NCI-H1436 (cell line): ENCODE data around the gene PLET1.

Experiments
- DNase-seq: peaks from one replicate; lab custom pipeline; 2025; lab: John Stamatoyannopoulos, UW

PLET1 gene, protein sequence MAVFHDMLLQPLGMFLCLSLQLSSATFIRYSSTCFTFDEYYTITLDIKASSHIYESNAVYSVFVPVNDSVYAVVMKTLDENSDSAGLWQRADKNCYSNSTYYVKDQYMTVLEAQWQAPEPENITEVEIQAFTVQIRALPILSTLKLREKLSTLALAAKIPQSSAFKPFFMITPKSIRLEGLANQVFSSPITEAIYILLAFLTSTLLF

GRCh38 chr11:112260490-112260889, at the start of gene PLET1:
PLET1 (minus strand) TSS chr11:112260860; CDS start chr11:112260589, 271 bp downstream.
- DNase-seq: no peak

DNA sequence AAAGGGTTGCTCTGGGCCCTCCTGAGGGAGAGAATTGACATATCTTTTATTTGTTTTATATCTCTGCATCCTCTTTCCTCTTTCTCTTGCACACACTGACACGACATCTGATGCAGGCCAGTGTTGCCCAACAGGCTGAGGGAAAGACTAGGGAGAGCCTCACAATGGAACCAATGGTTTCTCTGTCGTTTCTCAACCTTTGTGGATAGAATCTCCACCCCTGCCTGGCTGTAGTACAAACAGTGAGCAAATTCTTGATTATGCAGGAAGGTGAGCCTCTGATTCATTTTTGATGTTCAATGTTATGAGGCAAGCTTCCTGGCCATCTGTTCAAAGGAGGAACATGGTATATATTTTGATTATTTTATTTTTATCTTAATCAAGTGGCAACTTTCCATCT, 49.8 kb upstream of the PLET1 start:
- no peak for DNase-seq

- no peak for DNase-seq
Observed at GRCh38 chr11:112308651-112309050, 48.0 kb upstream of the PLET1 start.

DNA sequence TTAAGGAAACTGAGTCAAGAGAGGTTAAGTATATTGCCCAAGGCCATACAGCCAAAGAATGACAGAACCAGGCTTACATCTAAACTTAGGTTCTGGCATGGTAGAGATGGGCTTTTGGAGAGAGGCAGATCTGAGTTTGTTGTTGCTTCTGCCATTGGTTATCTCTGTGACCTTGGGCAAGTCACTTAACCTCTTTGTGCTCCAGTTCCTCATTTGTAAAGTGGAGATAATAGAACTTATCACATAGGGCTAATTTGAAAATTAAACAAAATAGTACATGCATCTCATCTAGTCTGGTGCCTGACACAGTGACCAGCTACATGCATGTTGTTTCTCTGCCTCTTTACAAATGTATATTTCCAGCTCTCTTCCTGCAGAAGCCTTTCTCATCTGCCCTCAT, 47.0 kb upstream of the PLET1 start:
- DNase-seq: no peak

DNA sequence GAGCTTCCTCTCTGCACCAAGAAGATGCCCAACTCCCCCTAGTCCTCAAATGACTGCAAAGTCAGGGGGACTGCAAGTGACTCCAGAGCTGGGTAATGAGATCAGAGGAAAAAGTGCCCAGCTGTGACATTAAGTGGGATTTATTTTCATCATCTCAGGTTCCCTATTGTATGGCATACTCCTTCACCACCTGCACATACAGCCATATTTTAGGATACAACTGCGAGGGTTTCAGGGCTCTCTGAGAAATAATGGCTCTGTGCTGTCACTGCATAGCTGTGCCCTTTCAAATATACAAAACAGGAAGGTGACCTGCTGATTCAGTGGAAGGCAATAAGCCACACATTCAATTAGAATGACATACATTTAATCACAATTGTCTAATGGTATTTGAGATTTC, 45.6 kb upstream of the PLET1 start:
- DNase-seq: peak; percentile 8

GRCh38 chr11:112304914-112305313, 44.3 kb upstream of the PLET1 start:
- DNase-seq: no peak

- no peak for DNase-seq
Observed at GRCh38 chr11:112303616-112304015, 43.0 kb upstream of the PLET1 start.

- DNase-seq: no peak
Observed at GRCh38 chr11:112302226-112302868, 41.7 kb upstream of the PLET1 start.

GRCh38 chr11:112300094-112300786, 39.6 kb upstream of the PLET1 start:
- no peak for DNase-seq

DNA sequence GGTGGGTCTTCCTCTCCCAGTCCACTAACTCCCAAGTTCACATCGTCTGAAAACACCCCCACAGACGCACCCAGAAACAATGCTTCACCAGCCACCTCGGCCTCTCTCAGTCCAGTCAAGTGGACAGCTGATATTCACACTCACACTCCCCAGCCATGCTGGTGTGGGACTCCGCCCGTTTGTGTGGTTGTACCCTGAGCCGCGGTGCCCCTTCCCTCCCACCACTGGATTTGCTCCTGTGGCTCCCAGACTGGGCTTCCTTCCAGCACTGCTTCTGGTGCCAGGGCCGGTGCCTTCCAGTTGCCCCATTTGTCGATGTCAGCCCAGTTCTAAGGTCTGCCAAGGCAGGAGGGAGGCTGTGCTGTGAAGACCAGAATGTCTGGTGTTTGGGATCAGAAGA, 37.9 kb upstream of the PLET1 start:
- no peak for DNase-seq

DNA sequence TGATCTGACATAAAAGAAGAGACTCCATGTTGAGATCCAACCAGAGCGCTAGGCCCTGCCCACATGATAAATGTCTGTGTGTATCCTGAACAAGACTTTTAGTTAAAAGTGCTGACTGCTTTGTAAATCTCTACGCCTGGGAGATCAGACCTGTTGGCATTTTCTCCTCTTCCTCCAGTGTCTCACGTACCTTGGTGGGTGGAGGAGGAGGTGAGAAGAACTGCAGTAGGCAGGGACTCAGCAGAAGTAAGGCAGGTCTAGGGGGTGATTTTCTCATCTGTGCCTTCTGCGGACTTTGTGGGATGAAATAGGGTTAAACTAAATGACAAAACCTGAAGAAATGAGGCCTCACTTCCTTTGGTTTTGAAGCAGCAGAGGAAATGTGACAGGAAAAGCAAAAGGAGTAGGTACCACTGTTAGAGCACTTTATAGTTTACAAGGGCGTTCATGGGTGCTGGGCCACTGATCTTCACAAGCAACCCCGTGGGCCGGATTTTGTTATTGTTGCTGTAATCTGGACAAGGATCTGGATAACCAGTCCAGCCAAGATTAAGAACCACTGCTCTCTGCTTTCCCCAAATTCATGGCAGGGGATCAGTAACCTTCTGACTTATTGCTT, 36.7 kb upstream of the PLET1 start:
- no peak for DNase-seq

- DNase-seq: no peak
Observed at GRCh38 chr11:112296044-112296443, 35.4 kb upstream of the PLET1 start.

DNA sequence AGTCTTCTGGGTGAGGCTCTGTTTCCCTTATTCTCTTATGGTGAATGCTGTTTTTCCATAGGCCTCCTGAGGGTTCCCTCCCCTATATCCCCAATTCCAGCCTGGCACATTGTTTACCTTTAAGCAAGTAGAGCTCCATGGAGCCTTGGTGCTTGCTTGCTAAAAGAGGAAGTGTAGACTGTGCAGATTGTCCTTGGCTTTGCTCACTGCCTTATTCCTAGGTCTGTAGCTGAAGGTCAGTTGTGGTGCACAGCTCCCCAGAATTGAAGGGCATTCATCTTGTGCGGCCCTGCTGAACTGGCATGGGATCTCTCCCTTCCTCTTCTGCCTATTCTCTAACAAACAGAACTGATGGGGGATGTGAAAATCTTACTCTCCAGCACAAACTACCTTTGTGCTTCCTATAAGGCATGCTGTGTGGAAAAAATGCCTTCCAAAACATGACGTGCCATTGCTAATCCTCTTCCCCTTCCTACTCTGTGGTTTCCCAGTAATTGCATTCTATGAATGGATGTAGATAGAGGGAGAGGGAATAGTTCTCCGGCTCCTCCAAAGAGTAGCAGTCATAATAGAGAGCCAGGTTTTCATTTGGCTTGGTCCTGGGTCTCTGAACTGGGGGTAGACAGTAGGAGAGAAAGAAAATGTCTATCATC, 34.2 kb upstream of the PLET1 start:
- DNase-seq: no peak

GRCh38 chr11:112293614-112294013, 33.0 kb upstream of the PLET1 start:
- no peak for DNase-seq

DNA sequence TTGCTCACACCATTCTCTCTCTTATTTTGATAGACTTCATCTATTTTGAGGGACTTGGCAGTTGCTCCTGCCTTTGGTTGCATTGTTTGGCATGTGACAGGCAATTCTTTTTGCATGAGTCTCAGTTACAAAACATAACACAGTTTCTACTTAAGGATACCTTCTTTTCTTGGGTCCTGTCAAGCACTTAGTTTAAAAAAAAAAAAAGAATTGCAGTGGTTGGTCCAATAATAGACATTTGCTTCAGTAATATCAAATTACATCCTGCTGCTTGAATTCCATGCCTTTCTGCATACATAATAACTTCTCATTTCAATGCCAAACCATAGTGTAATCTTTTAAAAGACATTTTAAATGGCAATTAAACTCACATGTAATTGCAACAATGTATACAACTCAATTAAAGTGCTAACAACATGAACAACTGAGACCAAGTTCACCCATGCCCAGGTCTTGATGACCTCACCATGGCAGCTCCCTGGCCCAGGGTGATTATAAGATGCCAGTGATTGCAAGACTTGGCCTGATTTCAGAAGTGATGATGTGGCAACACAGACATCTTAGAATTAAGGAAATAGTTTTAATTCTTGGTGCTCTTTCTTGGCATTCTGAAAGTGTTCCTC, 32.2 kb upstream of the PLET1 start:
- DNase-seq: no peak

DNA sequence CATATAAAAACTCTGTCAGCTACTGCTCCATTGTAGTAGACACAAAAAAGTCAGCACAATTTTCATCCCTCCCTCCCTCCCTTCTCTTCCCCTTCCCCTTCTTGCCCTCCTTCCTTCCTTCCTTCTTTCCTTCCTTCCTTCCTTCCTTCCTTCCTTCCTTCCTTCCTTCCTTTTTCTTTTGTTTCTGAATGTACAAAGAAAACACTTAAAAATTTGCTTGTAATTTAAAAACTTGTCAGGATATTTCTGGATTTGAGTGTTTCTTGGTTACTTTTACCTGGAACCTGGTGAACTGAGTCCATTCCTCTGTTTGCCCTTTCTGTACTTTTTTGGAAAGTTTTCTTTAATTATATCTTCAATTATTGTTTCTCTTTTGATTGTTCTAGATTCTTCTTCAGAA, 31.5 kb upstream of the PLET1 start:
- DNase-seq: no peak

DNA sequence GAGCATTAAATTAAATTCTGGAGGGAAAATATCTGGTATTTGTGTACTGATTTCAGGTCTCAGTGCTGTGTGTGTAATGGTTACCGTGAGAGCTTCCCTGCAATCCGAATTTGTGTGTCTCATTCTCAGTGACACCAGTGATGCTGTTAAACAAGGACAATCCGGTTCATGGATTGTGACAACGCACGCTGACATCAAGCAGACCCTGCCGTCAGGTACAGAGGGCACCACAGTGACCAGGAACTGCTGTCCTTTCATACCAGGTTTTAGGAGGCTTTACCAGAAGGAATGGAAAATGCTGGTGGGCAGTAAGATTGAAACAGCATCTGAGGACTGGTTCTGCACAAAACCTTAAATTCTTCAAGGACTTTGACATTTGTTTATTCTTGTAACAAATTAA, 30.5 kb upstream of the PLET1 start:
- no peak for DNase-seq

DNA sequence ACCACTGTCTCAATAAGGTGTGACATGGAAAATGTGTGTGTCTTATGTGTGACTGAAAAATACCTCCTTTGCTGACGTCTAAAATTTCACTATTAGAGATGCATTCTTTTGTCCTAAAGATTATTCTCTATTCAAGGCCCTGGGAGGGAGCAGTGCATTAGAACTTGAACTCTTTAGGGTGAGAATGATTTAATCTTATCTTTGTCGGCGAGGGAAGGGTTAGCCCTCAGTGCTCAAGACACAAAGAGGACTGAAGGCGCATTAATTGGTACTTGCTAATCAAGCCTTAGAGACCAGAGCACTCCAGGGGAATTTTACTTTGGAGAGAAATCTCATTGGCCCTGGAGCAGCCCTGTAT, 29.8 kb upstream of the PLET1 start:
- no peak for DNase-seq

GRCh38 chr11:112289588-112290492, 29.2 kb upstream of the PLET1 start:
- DNase-seq: peak; percentile 72

DNA sequence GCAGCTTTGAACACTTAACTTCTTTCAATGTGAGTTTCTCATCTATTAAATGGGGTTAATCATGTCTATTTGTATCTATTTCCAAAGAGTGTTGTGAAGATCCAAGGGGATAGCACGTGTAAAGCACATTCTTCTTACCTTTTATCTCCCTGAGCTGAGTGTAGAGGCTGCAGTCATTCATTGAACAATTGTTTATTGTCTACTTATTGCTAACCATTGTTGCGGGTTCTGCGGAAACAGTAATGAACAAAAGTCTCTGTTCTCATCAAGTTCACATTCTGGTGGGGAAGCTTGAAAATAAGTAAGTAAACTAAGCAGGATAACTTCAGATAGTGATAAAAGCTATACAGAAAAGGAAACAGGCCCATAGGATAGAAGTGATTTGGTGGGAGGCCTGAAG, 27.4 kb upstream of the PLET1 start:
- no peak for DNase-seq

- DNase-seq: no peak
Observed at GRCh38 chr11:112285841-112286311, 25.2 kb upstream of the PLET1 start.
